Muscle of leg (tissue), 11 donors: ENCODE results near the gene TBC1D10B. TPM values are rescaled to one million over a fixed set of nuclear protein-coding genes. Genes with fewer than 3 reads are reported as not detected.

Experiments
- DNase-seq: peaks from one replicate; pipeline ENCODE4 v3.0.0; 2013
- H3K27ac ChIP-seq: one replicate; pipeline ENCODE4 v1.5.1; 2013; ENCODE audit warnings: mild to moderate bottlenecking, low read length, control low read depth
- H3K27me3 ChIP-seq: one replicate; pipeline ENCODE4 v1.6.1; 2013; ENCODE audit warnings: low read length; ENCODE audit not compliant: control insufficient read depth, insufficient read depth
- H3K36me3 ChIP-seq: one replicate; pipeline ENCODE4 v1.6.1; 2013; ENCODE audit warnings: low read length; ENCODE audit not compliant: control insufficient read depth, insufficient read depth
- H3K4me1 ChIP-seq: one replicate; pipeline ENCODE4 v1.6.1; 2013; ENCODE audit warnings: low read length; ENCODE audit not compliant: control insufficient read depth, insufficient read depth
- H3K4me3 ChIP-seq: one replicate; pipeline ENCODE4 v1.5.1; 2013; ENCODE audit warnings: low read length, control low read depth
- H3K9me3 ChIP-seq: replicated peaks from 2 replicates; pipeline ENCODE4 v1.6.1; 2013; ENCODE audit warnings: low read depth, low read length; ENCODE audit not compliant: control insufficient read depth
- WGBS: methylation state at CpG from one replicate; pipeline ENCODE4 v1.1.5; 2013; ENCODE audit warnings: missing lambda C conversion rate; ENCODE audit not compliant: insufficient coverage; 5-methylcytosine and 5-hydroxymethylcytosine counted together
- polyA plus RNA-seq, 8 donors: library from polyadenylated mRNA; unstranded; fragments of 120-200 nt; gene quantifications; one replicate each; pipeline versions ENCODE4 v1.2.1 to v1.2.3, GENCODE V29; 2013; ENCODE audit warnings: inconsistent platforms in 1 of 8, low replicate concordance in 1 of 8; ENCODE audit not compliant: insufficient read length in 8 of 8, insufficient read depth in 1 of 8
- total RNA-seq: library from RNA; stranded (reverse); fragments of 120-200 nt; gene quantifications from one replicate; pipeline ENCODE4 v1.2.4, GENCODE V29; 2013

TBC1D10B gene
- total and polyA plus RNA-seq, 9 donors: 16.9 to 38.9 (median 33.1) TPM

DNA sequence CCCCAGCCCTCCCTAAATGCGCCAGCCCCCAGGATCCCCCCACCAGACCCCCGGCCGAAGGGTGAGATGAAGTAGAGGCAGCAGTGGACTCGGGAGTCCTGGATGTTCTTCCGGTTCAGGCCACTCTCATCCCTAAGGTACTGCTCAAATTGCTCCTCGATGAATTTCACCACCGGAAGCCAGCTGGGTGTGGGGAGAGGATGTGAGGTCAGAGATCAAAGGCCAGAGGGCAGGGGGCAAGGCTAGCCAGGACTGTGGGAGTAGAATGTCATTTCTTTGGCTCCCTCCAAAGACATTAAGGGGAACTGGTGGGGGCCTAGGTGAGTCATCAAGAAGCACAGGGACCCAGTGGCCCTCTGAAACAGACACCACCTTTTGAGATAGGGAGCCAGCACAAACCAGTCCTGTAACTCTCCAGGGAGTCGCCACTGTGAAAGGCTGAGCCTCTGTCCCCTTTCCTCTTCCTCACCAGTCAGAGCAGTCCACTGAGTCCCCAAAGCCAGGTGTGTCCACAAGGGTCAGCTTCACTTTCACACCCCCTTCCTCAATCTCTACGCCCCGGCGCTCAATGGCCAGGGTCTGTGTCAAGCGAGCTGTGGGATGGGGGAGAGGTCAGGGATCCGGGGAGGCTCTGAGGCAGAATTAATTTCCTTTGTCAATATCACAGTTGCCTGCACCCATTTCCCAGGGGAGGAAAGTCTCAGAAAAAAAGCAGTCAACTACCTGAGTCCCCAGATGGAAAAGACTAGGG lies 11.2 kb upstream of the TBC1D10B start:
- Histone ChIP-seq H3K4me3 (no peak overlapping the region), H3K27me3 (no peaks in the 10 kb centered on the region), H3K4me1 (peaks cover 35% of the 10 kb centered on the region), H3K9me3 (no peaks in the 10 kb centered on the region), H3K27ac (peak overlapping the region; percentile 35), H3K36me3 (peaks cover 9% of the 10 kb centered on the region)
- WGBS: 71% methylated on average over 3 of the region's 13 CpGs
- DNase-seq: peak; percentile 49

DNA sequence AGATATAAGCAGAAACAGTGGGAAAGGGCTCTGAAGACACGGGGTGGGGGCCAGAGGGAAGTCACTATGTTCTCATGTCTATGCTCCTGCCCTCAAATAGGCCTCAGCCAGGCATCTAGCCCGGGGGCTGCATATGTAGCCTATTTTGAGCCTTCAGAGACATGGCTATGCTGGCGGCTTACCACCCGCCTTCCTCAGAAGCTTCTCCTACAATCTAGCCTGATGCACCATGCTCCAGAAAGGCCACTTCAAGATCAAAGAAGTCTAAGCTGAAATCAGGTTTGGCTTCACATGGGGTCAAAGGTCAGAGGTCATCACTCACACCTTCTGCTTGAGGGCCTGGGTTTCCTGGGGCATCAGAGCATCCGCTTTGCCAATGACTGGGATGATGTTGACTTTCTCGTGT lies 10.5 kb upstream of the TBC1D10B start:
- H3K9me3 ChIP-seq: no peaks in the 10 kb centered on the region
- H3K27ac ChIP-seq: peak overlapping the region; percentile 35
- peak; percentile 66 for DNase-seq
- H3K4me3 ChIP-seq: no peak overlapping the region
- peaks cover 39% of the 10 kb centered on the region for H3K4me1 ChIP-seq
- no peaks in the 10 kb centered on the region for H3K27me3 ChIP-seq
- 81% methylated on average over 3 of the region's 6 CpGs for WGBS
- H3K36me3 ChIP-seq: peaks cover 16% of the 10 kb centered on the region

DNA sequence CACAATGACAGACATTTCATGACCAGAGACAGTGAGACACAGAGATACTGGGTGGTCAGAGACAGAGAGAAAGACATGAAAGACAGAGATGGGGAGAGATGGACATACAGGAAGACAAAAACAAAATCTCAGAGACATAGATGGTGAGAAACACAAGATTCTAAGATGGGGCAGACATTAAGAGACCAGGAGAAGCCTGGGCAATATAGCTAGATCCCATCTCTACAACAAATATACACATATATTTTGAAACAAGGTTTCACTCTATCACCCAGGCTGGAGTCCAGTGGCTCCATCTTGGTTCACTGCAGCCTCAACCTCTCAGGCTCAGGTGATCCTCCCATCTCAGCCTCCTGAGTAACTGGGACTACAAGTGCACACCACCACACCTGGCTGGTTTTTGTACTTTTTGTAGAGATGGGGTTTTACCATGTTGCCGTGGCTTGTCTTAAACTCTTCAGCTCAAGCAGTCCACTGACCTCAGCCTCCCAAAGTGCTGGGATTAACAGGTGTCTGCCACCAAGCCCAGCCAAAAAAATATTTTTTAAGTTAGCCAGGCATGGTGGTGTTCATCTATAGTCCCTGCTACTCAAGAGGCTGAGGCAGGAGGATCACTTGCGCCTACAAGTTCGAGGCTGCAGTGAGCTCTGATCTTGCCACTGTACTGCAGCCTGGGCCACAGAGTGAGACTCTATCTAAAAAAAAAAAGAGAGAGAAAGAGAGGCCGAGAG lies 9.9 kb upstream of the TBC1D10B start:
- no peak overlapping the region for H3K4me3 ChIP-seq
- H3K27me3 ChIP-seq: no peaks in the 10 kb centered on the region
- 76% methylated on average over 3 of the region's 4 CpGs for WGBS
- H3K9me3 ChIP-seq: no peaks in the 10 kb centered on the region
- H3K27ac ChIP-seq: no peak overlapping the region
- DNase-seq: peak; percentile 35
- peaks cover 39% of the 10 kb centered on the region for H3K4me1 ChIP-seq
- H3K36me3 ChIP-seq: peaks cover 18% of the 10 kb centered on the region

DNA sequence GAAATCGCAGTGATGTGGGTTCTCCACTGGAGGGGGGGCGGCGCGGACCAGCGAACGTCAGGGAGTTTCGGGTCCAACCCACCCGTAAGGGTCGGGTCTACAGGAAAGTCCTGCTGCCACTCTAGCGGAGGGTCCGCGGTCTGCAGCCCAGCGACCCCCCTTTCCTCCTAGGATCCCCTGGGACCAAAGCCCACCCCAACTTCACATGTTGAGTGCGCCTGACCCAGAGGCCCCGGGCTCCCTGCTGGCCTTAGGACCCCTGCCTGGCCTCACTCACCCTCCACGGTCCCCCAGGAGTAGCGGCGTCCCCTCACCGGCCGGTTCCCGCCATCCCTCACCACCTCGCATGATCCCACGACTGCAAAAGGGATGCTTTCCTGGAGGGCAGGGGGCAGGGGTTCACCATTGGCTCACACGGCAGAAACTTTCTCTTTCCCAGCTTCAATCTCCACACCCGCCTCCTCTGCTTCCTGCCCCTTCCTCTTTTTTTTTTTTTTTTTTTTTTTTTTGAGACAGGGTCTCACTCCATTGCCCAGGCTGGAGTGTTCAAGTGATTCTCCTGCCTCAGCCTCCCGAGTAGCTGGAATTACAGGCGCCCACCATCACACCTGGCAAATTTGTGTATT lies 9.0 kb upstream of the TBC1D10B start:
- peaks cover 18% of the 10 kb centered on the region for H3K36me3 ChIP-seq
- H3K4me3 ChIP-seq: peak overlapping the region; percentile 79
- peak; percentile 51 for DNase-seq
- WGBS: 9% methylated on average over 21 of the region's 27 CpGs
- H3K27me3 ChIP-seq: no peaks in the 10 kb centered on the region
- H3K4me1 ChIP-seq: peaks cover 41% of the 10 kb centered on the region
- no peaks in the 10 kb centered on the region for H3K9me3 ChIP-seq
- H3K27ac ChIP-seq: peak overlapping the region; percentile 99

DNA sequence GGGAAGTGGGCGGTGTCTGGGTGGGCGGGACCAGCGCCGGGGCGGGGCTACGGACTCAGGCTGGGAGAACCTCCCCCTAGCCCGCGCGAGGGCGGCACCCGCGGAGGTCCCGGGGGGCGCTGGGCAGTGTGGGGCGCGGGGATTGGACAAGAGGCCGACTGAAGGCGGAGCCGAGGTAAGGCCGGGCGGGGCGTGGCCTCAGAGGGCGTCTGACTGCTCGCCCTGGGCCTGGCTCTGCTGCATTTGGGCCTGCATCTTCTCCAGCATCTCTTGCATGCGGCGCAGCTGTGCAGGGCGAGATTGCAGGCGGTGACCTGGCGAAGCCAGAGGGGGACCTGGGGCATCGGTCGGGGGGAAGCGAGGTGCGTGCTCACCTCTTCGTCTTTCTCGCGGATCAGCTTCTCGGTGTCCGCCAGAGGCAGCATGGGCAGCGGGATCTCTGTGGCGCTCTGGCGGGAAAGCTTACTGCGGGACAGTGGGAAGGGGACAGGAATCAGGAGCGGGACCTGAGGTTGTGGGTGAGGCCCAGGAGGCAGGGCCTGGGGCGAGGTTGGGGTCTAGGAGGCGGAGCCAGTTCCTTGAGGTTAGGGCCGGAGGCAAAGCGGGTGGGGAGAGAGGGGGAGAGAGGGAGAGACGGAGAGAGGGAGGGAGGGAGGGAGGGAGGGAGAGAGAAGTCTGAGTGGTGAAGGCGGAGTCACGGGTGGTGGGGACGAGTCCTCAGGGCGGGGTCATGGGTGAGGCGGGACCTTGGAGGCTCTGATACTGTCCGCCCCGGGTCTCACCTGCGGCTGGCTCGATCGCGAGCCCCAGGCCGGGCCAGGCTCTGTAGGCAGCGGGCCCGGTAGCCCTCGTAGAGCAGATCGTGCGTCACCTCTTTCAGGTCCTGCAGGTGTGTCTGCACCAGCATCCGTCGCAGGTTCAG lies 8.2 kb upstream of the TBC1D10B start:
- no peaks in the 10 kb centered on the region for H3K9me3 ChIP-seq
- H3K4me3 ChIP-seq: peak overlapping the region; percentile 79
- peaks cover 38% of the 10 kb centered on the region for H3K4me1 ChIP-seq
- DNase-seq: peak; percentile 99
- H3K27me3 ChIP-seq: no peaks in the 10 kb centered on the region
- peaks cover 18% of the 10 kb centered on the region for H3K36me3 ChIP-seq
- peak overlapping the region; percentile 99 for H3K27ac ChIP-seq
- under 1% methylated on average over 43 of the region's 67 CpGs for WGBS

DNA sequence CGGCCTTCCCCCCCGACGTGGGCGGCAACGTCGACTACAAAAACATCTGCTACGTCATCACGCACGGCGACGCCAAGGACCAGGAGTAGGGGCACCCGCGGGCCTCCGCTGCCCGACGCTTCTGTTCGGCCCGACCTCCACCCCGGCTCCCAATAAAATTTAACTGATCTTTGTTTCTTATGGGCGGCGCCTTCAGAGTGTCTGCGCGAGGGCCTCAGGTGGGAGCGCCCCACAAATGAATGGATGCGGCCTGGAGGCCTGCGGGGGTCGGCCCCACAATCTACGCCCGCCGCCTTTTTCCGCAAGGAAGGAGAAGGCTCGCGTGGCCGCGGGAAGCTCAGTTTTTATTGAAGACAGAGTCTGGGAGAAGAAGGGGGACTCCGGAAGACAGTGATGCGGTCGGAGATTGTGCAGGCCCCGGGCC lies 7.5 kb upstream of the TBC1D10B start:
- 0% methylated on average over 31 of the region's 39 CpGs for WGBS
- Histone ChIP-seq H3K27ac (peak overlapping the region; percentile 99), H3K4me3 (peak overlapping the region; percentile 79), H3K36me3 (peaks cover 18% of the 10 kb centered on the region), H3K9me3 (no peaks in the 10 kb centered on the region), H3K27me3 (no peaks in the 10 kb centered on the region), H3K4me1 (peaks cover 39% of the 10 kb centered on the region)
- DNase-seq: peak; percentile 96

DNA sequence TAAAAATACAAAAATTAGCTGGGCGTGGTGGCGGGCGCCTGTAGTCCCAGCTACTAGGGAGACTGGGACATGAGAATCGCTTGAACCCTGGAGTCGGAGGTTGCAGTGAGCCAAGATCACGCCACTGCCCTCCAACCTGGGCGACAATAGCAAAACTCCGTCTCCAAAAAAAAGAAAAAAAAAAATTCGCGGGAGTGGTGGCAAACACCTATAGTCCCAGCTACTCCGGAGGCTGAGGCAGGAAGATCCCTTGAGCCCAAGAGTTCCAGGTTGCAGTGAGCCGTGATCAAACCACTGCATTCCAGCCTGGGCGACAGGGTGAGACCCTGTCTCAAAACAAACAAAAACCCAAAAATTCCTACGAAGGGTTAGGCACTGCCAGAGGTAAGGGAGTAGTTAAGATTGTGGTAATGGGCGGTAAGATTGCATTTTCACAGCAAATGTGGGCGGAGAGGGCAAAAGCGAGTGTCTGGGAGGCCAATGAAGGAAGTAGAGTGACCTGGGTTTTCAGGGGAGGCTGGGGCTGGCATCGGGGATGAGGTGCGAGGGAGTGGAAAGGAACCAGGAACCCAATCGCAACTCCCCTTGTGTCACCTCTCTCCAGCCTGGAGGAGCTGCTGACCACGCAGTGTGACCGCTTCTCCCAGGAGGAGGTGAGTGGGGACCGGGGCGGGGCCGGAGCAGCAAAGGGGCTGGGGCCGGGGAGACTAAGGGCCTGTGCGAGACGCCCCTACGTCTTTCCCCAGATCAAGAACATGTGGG lies 6.9 kb upstream of the TBC1D10B start:
- 49% methylated on average over 17 of the region's 29 CpGs for WGBS
- H3K27ac ChIP-seq: peak overlapping the region; percentile 99
- H3K4me1 ChIP-seq: peaks cover 45% of the 10 kb centered on the region
- H3K9me3 ChIP-seq: no peaks in the 10 kb centered on the region
- no peak for DNase-seq
- peak overlapping the region; percentile 79 for H3K4me3 ChIP-seq
- H3K27me3 ChIP-seq: no peaks in the 10 kb centered on the region
- H3K36me3 ChIP-seq: peaks cover 18% of the 10 kb centered on the region

DNA sequence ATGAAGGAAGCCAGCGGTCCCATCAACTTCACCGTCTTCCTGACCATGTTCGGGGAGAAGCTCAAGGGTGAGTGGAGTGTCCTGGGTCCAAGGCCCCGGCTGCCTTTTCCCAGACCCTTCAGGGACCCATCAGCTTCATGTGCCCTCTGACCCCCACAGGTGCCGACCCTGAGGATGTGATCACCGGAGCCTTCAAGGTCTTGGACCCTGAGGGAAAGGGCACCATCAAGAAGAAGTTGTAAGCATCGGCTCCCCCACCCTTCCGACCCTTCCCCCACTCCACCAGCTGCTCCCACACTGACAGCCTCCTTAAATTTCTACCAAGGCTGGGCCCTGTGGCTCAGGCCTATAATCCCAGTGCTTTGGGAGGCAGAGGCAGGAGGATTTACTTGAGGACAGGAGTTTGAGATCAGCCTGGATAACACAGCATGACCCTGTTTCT lies 6.2 kb upstream of the TBC1D10B start:
- 89% methylated on average over 4 of the region's 8 CpGs for WGBS
- H3K4me3 ChIP-seq: peak overlapping the region; percentile 79

DNA sequence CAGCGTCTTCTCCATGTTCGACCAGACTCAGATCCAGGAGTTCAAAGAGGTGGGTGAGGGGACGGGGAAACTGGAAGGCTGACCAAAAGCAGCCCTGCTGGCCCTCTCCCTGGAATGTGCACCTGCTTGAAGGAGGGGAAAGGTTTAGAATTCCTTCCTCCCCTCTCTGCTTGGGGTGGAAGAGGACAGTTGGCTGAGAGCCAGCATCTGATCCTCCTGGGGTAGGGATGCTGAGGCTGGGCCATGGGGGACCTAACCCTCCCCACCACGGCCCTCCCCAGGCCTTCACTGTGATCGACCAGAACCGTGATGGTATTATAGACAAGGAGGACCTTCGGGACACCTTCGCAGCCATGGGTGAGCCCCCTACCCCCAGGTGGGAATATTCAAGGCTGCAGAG lies 5.6 kb upstream of the TBC1D10B start:
- 82% methylated on average over 7 of the region's 8 CpGs for WGBS
- Histone ChIP-seq H3K9me3 (no peaks in the 10 kb centered on the region), H3K27ac (peak overlapping the region; percentile 99), H3K27me3 (no peaks in the 10 kb centered on the region), H3K4me3 (peak overlapping the region; percentile 79), H3K4me1 (peaks cover 51% of the 10 kb centered on the region), H3K36me3 (peaks cover 18% of the 10 kb centered on the region)
- DNase-seq: peak; percentile 54

More for the DNA sequence above, 6.2 kb upstream of the TBC1D10B start:
- no peaks in the 10 kb centered on the region for H3K9me3 ChIP-seq
- peaks cover 51% of the 10 kb centered on the region for H3K4me1 ChIP-seq
- H3K36me3 ChIP-seq: peaks cover 18% of the 10 kb centered on the region
- DNase-seq: no peak
- H3K27ac ChIP-seq: peak overlapping the region; percentile 99
- H3K27me3 ChIP-seq: no peaks in the 10 kb centered on the region
